Colonic mucosa (tissue), 4 donors: ENCODE results near the gene PCNX1. TPM values are rescaled to one million over a fixed set of nuclear protein-coding genes. Genes with fewer than 3 reads are reported as not detected.

ENCODE experiments used
- DNase-seq: peaks from one replicate; pipeline ENCODE4 v3.0.0-alpha.2; 2020
- H3K27ac ChIP-seq: fragments of 200-600 bp; one replicate; pipeline ENCODE4 v1.8.0; 2021
- H3K27me3 ChIP-seq: fragments of 200-600 bp; one replicate; pipeline ENCODE4 v1.8.0; 2021
- H3K36me3 ChIP-seq: fragments of 200-600 bp; one replicate; pipeline ENCODE4 v1.8.0; 2021
- H3K4me1 ChIP-seq: fragments of 200-600 bp; one replicate; pipeline ENCODE4 v1.8.0; 2021; ENCODE audit warnings: mild to moderate bottlenecking
- H3K4me3 ChIP-seq: fragments of 200-600 bp; one replicate; pipeline ENCODE4 v1.8.0; 2021
- H3K9ac ChIP-seq, 2 donors: one replicate each; pipeline ENCODE4 v1.7.0; 2013; ENCODE audit warnings: control low read depth in 2 of 2, low read depth in 2 of 2, low read length in 2 of 2
- H3K9me3 ChIP-seq: fragments of 200-600 bp; one replicate; pipeline ENCODE4 v1.8.0; 2021
- CTCF ChIP-seq: fragments of 200-600 bp; IDR thresholded peaks from one replicate; pipeline ENCODE4 v1.8.0; 2022; ENCODE audit warnings: antibody characterized with exemption, mild to moderate bottlenecking
- intact Hi-C: fragments of 100-400 bp; cut with DNase I; formaldehyde crosslinking; loops from one replicate; pipeline ENCODE4 v1.14.1; 2022
- total RNA-seq, 2 donors: library from RNA; stranded (reverse); fragmentation: NEBNext Ultra II Directional in 1 of 2; extraction: Animal tissue kit (Norgen Biotek cat#: 25700) in 1 of 2; gene quantifications; one replicate each; pipeline ENCODE4 v1.2.1, GENCODE V29; 2021
- donor health status: healthy.
- donor health status: DM: no; HTN: no; CAD: no.
- donor health status: DM: no; HTN: no; CAD: no.

Gene PCNX1
- total RNA-seq, 2 donors from 2014 or later = 18.1 to 26.7 TPM

- intact Hi-C loops = no loop called here
- Histone ChIP-seq H3K4me1 (no peaks in the 10 kb centered on the region), H3K27ac (no peak overlapping the region), H3K36me3 (no peaks in the 10 kb centered on the region), H3K4me3 (no peak overlapping the region), H3K9me3 (no peaks in the 10 kb centered on the region), H3K27me3 (no peaks in the 10 kb centered on the region), H3K9ac (no peak overlapping the region)
- no peak for TF ChIP-seq CTCF
- no peak for DNase-seq
These were observed 17.7 kb upstream of the PCNX1 start for GRCh38 chr14:70889555-70889954.

- no peak overlapping the region for H3K9ac ChIP-seq
- H3K27me3 ChIP-seq = no peaks in the 10 kb centered on the region
- H3K36me3 ChIP-seq = no peaks in the 10 kb centered on the region
- H3K4me1 ChIP-seq = no peaks in the 10 kb centered on the region
- intact Hi-C loops = no loop called here
- DNase-seq = no peak
- TF ChIP-seq CTCF = no peak
- no peak overlapping the region for H3K27ac ChIP-seq
- H3K9me3 ChIP-seq = no peaks in the 10 kb centered on the region
- no peak overlapping the region for H3K4me3 ChIP-seq
These were observed 16.2 kb upstream of the PCNX1 start for GRCh38 chr14:70890826-70891659.

GRCh38 chr14:70891737-70892136 is 15.5 kb upstream of the PCNX1 start:
- Histone ChIP-seq H3K9ac (no peak overlapping the region), H3K27me3 (no peaks in the 10 kb centered on the region), H3K27ac (no peak overlapping the region), H3K36me3 (no peaks in the 10 kb centered on the region), H3K4me1 (no peaks in the 10 kb centered on the region), H3K9me3 (no peaks in the 10 kb centered on the region), H3K4me3 (no peak overlapping the region)
- intact Hi-C loops = no loop called here
- no peak for DNase-seq
- TF ChIP-seq CTCF = no peak

- Histone ChIP-seq H3K27me3 (no peaks in the 10 kb centered on the region), H3K36me3 (no peaks in the 10 kb centered on the region), H3K9ac (no peak overlapping the region), H3K27ac (no peak overlapping the region), H3K9me3 (no peaks in the 10 kb centered on the region), H3K4me1 (no peaks in the 10 kb centered on the region), H3K4me3 (no peak overlapping the region)
- DNase-seq = no peak
- TF ChIP-seq CTCF = no peak
- intact Hi-C loops = no loop called here
These were observed 14.0 kb upstream of the PCNX1 start for GRCh38 chr14:70893062-70893845.

- DNase-seq = no peak
- no peak overlapping the region for H3K9ac ChIP-seq
- H3K36me3 ChIP-seq = no peaks in the 10 kb centered on the region
- H3K27me3 ChIP-seq = no peaks in the 10 kb centered on the region
- intact Hi-C loops = no loop called here
- H3K27ac ChIP-seq = no peak overlapping the region
- no peaks in the 10 kb centered on the region for H3K9me3 ChIP-seq
- no peak overlapping the region for H3K4me3 ChIP-seq
- TF ChIP-seq CTCF = no peak
- H3K4me1 ChIP-seq = no peaks in the 10 kb centered on the region
These were observed 13.4 kb upstream of the PCNX1 start for GRCh38 chr14:70893858-70894291.
